GOT3 (cell line): ENCODE results near the gene GAB1.

Experiments
- DNase-seq: peaks from one replicate; lab custom pipeline; 2025; ENCODE audit warnings: mixed read lengths; lab: John Stamatoyannopoulos, UW

The GAB1 gene

DNA sequence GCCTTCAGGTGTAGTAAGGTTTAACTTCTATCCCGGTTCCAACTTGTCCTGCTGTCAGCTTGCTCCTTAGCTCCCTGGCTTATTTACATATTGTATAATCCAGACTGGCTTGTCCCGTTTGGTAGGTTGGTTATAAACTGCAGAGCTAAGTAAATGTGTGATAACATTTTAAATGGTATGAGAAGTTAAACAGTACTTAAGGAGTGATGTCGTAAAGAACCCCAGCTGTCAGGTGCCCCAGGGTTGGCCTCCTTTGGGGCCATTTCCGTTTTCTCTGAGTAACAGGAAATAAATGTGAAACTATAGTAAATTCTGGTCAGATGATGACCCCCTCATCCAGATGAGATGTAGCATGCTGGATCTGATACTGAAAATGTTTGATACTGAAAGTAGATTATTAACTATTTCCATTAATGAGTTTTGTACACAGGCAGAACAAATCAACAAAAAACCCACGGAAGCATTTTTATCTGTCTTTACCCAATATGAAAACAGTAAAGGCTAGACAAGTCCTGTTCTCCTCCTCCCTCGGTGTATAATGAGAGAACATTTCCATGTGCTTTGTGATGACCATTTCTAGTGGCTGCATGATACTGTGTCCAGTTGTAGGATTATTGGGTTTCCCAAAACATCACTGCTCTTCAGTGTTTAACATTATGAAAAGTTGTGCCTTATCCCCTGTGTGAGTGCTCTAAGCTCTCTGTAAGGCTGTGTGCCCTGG is 22.4 kb downstream of the GAB1 start:
- DNase-seq, result no peak

DNA sequence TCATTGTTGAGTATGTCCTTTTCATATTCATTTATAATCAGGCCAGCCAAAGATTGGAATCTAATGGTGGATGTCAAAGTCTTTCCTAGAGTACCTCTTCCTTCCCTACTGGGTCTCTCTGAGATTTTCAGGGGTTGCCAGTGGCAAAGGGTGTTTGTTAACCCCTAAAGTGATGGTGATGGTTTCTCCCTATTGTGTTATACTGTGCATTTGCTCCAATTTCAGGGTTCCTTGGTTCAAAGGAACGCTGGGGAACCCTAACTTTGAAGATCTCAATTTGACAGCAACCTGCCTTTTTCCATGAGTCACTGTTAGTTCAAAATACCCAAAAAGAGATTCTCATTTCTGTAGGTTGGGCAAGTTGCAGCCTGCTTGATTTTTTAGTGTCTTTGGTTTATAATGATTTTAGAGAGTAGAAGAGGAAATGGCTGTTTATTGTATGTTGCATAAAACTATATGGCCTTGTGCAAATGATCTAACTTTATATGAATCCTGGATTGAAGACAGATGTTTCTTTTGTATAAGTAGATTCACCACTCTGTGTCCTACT is 23.0 kb downstream of the GAB1 start:
- DNase-seq, result no peak

DNA sequence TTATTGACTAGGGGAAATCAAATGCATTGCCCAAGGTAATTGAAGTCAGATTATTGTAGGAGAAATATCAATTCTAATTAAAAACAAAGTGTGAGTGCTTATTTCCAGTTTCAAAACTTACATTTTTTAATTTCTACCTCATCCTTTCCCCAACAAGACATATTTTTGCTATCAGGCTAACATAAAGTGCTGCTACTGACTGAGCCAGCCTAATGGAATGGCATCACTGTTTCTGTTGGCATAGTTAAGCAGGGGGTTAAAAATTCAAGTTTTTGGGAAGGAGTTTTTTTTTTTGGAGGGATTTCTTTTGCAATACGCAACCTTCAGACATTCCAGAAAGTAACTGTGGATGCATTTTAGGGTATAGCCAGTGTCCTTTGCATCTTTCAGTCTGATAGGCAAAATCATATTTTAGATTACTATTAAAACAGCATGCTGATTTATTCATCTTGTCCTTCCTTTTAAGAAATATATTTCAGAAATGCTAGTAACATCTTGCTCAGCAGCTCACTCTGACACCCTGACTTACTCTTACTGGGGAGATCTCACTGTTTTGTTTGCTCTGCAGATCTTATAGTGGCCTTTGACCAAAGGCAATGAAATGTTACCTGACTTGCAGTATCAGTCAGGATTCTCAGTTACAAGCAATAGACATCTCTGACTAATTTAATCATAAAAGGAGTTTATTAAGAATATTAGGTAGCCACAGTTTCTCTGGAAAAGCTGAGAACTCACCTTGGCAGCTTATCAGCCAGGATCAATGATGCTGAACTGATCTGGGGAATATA is 24.4 kb downstream of the GAB1 start:
- no peak for DNase-seq

DNA sequence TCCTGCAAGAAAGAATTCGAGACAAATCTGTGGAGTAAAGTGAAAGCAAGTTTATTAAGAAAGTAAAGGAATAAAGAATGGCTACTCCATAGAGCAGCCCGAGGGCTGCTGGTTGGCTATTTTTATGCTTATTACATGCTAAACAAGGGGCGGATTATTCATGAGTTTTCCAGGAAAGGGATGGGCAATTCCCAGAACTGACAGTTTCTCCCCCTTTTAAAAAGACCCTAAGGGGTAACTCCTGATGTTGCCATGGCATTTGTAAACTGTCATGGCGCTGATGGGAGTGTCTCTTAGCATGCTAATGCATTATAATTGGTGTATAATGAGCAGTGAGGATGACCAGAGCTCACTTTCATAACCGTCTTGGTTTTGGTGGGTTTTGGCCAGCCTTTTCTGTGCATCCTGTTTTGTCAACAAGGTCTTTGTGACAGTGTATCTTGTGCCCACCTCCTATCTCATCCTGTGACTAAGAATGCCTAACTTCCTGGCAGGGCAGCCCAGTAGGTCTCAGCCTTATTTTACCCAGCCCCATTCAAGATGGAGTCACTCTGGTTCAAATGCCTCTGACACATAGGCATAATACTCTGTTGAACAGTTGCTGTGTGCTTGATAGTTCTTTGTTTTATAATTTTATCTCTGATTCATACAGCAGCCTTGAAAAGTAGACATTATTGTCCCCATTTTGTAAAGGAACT is 25.8 kb downstream of the GAB1 start:
- DNase-seq, result no peak

DNA sequence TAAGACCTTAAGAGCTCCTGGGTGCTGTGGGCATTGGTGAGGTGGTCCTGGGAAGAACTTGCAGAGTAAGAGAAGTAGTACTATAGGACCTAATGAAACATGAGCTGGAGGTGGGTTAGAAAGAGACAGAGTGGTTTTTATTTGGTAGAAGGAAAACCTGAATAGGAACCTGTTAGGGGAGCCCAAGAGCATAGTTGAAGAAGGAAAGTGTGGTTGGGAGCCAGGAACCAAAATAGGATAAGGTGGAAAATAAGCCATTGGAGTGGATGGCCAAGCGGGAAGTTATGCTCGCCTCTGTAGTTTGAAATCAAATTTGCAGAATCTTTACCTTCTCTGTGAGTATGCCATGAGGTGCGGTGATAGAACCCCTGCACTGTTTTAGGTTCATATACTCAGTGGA is 26.7 kb downstream of the GAB1 start:
- no peak for DNase-seq

DNA sequence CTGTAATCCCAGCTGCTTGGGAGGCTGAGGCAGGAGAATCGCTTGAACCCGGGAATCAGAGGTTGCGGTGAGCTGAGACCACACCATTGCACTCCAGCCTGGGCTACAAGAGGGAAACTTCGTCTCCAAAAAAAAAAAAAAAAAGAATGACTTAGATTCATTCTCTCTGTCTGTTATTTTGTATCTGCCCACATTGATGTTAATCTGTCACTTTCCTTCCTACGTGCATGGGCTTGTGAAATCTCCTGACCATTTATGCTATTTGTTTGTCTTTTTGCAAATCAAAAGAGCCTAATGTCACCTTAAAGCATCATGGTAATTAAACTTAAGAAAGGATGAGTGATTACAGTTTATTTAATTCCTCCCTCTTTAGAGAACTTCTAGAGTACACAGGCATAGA is 27.4 kb downstream of the GAB1 start:
- no peak for DNase-seq

DNA sequence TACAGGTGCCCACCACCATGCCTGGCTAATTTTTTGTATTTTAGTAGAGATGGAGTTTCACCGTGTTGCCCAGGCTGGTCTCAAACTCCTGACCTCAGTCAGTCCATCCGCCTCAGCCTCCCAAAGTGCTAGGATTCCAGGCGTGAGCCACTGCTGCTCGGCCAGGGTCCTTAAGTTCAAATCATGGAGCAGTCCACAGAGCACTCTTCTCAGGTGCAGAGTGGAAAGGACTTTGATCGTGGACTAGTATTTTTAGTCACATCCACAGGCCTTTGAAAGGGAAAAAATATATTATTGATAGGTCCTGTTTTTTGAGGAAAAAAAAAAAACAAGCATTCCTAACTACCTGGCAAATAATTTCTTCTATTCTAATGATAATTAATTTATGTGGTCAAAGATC is 31.2 kb downstream of the GAB1 start:
- no peak for DNase-seq

DNA sequence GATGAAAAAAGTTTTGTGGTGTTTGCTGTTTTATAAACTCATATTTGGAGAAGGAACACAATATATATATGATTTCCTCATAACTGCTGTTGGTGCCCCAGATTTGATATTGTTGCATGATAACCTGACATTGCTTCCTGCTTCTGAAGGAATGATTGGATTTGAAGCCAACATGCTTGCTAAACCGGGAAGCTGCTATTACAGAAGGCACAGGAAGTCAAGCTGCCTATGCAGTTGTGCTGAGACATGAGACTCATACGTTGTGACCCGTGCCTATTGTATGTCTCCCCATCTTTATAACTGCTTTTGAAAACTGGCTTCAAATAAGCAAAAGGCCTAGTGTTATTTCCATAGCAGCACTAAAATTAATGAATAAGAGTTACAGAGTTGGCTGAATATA is 32.9 kb downstream of the GAB1 start:
- no peak for DNase-seq

DNA sequence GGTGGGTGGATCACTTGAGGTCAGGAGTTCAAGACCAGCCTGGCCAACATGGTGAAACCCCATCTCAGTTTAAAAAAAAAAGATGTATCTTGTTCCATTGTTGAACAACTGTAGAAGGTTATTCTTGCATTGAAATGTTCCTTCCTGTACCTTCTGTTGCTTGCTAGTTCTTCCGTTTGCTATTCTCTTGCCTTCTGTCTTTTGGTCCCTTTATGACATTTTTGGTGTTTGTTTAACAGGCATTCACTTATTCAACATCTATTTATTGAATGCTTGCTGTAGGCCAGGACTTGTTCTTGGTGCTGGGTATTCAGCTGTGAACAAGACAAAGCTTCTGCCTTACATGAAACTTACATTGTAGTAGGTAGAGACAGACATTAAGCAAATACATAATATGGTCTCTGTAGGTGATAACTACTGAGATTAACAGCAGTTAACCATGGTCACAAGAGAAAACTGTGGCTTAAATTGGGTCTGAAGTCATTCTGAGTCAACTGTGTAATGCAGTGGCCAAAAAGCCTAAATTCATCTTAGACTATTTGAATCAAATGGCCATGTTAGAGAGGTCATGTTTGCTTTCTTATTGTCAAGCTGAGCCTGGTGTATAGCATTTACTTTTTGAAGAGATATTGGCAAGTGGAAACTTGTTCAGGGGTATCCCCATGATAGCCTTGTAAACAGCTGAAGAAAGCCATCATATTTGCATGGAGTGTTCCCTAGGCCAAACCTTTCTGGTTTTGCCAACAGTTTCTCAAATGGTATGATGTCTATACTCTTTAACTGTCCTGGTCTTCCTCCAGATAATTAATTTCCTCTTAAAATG is 35.6 kb downstream of the GAB1 start:
- no peak for DNase-seq

DNA sequence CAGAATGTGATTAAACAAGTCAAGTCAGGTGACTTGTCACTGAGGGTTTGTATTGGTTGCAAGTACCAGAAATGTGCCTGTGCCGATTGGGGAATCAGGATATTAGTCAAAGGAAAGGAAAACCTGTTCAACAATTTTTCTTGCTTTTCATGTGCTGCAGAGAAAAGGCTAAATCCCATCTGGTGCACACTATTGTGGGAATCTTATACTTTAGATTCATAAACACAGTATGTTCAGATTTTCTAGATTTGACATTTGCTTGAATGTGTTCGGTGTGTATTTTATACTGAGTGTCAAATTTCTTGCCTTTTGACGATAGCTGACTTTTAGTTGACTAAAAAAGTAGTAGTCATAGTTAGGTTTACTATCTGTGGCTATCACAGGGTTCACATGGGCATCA is 37.6 kb downstream of the GAB1 start:
- no peak for DNase-seq

DNA sequence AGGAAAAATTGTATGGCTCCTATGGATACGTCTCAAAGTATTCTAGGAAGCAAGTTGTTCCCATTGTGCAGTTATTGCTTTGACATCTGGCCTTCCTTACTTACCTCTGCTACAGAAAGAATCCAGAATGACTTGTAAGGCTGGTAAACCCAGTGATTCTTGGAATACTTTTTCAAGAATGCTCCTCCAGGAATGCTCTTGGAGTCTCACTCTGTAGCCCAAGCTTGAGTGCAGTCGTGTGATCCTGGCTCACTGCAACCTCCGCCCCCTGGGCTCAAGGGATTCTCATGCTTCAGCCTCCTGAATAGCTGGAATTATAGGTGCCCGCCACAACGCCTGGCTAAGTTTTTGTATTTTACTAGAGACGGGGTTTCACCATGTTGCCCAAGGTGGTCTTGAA is 38.1 kb downstream of the GAB1 start:
- DNase-seq, result no peak

DNA sequence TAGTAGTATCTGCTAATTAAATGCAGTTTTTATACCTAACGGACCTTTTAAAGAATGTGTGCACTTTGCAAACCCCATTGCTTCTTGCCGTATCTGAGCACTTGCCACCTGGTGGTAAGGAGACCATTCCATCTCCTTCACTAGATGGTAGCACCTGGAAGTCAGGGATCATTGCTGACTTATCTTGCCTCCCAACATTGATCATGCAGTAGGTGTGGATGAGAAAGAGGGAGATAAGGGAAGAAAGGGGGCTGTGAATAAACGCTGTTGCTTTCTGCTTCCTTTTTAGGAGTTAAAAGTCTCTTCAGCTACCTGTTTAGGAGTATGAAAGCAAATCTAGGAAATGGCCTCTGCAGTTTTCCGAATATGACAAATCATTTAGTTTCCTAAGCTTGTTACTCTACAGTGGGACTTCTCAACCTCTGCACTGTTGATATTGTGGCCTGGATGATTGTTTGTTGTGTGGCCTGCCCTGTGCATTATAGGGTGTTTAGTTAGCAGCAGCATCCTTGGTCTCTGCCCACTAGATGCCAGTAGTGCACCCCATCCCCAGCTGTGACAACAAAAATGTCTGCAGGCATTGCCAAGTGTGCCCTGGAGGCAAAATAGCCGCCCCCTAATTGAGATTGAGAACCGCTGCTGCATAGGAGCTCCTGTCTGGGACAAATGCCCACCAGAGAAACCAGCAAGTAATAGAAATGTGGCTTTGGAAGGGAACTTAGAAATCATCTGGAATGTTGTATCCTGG is 38.8 kb downstream of the GAB1 start:
- DNase-seq, result no peak

DNA sequence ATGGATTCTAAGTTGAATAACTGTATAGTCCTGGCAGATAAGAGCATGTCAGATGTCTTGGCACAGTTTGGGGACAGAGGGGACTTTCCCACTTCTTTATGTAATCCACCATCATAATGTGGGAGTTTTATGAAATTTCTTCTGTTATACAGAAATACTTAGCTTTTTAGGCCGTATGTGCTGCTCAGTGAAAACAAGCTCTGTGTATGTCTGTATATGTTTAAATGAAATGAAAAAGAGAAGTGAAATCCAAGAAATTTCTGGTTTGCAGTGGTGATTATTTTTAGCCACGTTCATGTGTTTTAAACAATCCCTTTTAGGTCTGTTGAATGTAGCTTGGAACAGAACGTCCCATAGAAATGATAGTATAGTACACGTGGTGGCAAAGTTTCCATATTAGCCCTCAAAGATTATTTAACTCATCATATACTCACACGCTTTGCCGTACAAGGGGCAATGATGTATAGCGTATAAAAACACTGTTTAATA is 41.0 kb downstream of the GAB1 start:
- DNase-seq, result no peak

DNA sequence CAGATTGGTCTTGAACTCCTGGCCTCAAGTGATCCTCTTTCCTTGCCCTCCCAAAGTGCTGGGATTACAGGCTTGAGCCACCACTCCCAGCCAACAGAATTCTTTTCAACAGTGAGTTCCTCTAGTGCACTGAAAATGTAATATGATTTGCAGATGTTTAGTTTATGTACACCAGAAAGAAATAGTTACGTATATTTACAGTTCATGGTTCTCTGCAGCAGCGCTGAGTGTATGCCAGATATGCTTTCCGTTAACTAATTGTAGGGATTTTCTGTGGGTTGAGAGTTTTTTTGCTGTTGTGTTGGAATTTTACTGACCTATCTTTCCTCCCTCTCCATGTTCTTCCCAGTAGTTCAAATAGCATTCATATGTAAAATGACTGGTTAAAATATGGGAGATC is 44.0 kb downstream of the GAB1 start:
- DNase-seq, result no peak

DNA sequence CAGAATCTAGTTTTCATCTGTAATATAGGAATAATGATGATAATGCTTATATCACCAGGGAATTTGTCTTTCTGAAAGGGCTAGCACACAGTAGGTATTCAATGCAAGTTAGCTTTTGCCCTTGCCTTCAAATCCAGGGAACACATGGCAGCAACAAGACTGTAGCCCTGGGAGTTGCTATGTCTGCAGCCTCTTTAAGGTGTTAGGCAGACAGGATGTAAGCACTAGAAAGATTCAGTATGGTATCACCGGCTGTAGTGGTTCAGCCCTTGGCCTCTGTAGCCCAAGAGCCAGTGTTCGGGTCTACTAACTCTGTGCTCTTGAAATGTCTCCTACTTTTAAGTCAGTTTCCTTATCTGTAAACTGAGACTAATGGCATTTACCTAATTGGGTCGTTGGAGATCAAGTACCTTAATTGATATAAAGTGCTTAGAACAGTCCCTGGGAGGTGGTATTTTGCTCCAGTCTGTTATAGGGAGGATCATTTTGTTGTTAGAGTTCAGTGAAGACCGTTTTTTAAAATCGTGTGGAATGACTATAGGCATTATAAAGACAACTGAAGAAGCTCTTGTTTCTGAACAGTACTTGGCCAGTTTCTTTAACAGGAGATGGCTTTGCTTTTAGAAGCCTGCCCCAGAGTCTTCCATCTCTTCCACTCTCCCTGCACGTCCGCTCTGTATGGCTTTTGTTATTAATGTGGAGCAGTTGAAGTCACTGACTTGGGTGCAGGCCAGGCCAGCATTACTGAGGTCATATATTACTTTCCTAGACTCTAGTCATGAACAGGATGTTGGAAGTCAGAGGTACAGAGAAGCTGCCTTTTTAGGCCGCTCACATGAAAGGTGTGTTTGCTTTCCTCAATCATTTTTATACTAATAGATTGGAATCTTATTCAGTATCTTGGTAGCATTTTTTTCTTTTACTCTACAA is 44.8 kb downstream of the GAB1 start:
- no peak for DNase-seq

DNA sequence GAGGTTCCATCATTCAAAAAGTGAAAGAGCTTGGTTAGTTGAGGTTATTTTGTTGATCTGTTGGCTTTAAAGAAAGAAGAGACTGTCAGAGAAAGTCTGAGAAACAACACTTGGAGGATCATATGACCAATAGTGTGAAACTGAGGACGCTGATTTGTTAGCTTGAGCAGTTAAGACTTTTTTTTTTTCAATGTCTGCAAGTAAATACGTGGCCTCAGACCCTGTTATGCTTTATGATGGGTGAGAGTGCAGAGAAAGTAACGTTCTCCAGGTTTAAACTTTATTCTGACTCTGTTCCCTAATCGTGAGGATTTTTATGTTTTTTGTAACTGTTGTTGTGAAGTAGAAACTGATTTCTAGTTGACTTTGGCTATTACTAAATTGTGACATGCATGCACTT is 45.9 kb downstream of the GAB1 start:
- DNase-seq, result no peak

DNA sequence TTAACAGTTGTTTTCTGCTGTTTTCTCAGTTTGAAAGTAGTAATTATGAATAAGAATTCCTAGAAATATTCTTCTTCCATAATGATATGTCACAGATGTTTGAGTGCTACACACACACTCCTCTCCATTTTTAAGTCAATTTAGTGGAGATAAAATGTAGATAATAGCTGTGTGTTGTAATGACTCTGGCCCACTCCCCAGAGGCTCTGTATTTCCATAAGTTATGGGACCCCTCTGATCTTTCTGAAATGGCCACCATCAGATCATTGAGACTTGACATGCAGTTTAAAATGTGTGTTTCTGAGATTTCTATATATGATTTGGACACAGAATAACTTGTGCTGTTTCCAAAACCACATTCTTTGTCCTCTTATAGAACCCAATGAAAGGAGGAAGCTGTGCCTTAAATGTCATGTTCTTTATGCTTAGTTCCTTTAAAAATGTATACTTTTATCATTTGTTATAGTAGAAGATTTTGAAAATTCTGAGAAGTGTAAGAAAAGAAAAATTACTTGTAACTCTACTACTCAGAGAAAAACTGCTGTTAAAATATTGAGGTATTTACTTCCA is 46.4 kb downstream of the GAB1 start:
- DNase-seq, result no peak

DNA sequence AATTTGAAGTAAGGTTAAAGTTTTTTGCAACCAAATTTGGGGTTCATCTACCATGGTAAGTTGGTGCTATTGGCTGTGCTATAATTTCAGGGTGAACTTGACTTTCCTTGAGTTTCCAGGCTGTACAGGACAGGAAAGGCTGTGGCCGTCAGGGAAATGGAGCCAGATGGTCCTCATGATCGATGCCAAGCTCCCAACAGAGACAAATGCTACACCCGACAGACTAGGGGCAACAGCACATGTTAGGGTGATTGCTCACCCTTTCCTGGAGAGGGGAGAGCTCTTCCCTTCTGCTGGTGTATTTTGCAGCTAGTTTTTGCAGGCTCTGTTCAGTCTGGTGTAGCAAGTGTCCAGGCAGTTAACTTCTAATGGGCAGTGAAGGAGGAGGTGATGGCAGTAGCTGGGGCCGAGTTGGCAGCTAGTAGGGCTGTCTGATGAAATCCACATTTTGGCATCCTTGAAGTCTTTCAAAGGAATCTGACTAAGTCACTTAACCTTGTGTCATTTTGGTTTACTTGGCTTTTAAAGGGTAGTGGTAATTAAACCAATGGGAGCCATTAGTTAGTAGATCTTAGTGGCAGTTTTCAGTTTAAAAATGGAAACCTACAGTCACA is 47.8 kb downstream of the GAB1 start:
- DNase-seq, result no peak

DNA sequence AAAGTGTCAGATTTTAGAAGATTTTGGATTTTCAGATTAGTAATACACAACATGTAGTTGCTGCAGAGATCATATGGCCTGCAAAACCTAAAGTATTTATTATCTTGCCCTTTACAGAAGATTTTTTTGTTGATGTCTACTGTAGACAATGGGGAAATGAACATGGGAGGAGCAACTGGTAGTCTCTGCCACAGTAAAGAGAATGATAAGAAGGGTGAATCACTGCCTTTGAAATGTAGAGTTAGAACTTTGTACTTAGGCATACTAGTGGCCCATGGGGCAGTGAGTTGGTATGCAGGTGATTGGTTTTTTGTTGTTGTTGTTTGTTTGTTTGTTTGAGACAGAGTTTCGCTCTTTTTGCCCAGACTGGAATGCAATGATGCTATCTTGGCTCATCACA is 50.1 kb downstream of the GAB1 start:
- DNase-seq, result no peak
